Measurements from ENCODE around the gene CBX7.

GRCh38 chr22:39134366-39135091, 18.0 kb downstream of the CBX7 start:
- TF ChIP-seq REST (IDR thresholded peaks at IDR 0.05; ENCODE audit: low read depth), result no peak
- TF ChIP-seq CEBPB (IDR thresholded peaks at IDR 0.05), result no peak
- no peak for TF ChIP-seq FOXM1 (IDR thresholded peaks at IDR 0.05; ENCODE audit: borderline replicate concordance, low read depth)
- no peak for TF ChIP-seq TAF1 (IDR thresholded peaks at IDR 0.05; ENCODE audit: low read depth)
- no peak for TF ChIP-seq RAD21 (IDR thresholded peaks at IDR 0.05; ENCODE audit: low read depth)
- TF ChIP-seq EP300 (IDR thresholded peaks at IDR 0.05; ENCODE audit: borderline replicate concordance), result no peak
- TF ChIP-seq EGR1 (IDR thresholded peaks at IDR 0.05), result no peak
- no peak for TF ChIP-seq YY1 (IDR thresholded peaks at IDR 0.05; ENCODE audit: low read depth)
- TF ChIP-seq MAX (IDR thresholded peaks at IDR 0.05), result no peak
- no peak for TF ChIP-seq CREB1 (IDR thresholded peaks at IDR 0.05; ENCODE audit: low read depth)
- TF ChIP-seq NFIC (IDR thresholded peaks at IDR 0.05), result no peak

All from Ishikawa (cell line).